ENCODE data around the gene SPACA9. TPM values are rescaled to one million over a fixed set of nuclear protein-coding genes. Genes with fewer than 3 reads are reported as not detected.
A peak's percentile ranks its signal among the peaks of the same experiment; 100 is the strongest.

The SPACA9 gene
- total RNA-seq, 1 donor from 2014 or later = 0.91 TPM

DNA sequence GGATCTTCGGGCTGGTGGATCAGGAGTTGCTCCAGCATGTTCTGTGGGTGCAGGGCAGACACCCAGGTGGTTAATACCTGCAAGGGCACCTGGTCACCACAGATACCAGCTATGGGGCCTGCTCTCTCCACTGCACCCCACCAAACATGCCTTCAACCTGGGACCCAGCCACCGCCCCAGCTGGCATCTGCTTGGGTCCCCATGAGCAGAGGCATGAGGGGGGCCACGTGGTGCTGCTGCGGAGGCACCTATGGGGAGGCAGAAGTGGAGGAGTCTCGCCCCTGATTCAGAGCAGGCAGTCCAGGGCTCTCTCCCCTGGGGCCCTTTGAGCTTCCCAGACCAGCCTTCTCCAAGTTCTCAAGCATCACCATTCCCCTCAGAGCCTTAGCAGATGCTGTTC is 3.5 kb upstream of the SPACA9 start:
- Mint-ChIP-seq H3K9me3 (no peaks in the 10 kb centered on the region), H3K4me3 (no peak overlapping the region), H3K4me1 (ENCODE audit: low read depth) (peaks cover 18% of the 10 kb centered on the region), H3K36me3 (ENCODE audit: low read depth) (no peaks in the 10 kb centered on the region), H3K27ac (no peak overlapping the region), H3K27me3 (ENCODE audit: insufficient read depth) (peaks cover 9% of the 10 kb centered on the region)
- intact Hi-C loops (cut with micrococcal nuclease) = loop anchor here (5.0 kb wide), 1 partner anchor 798 kb away; the partner anchor contains the start of gene MED27
- no peak for DNase-seq (ENCODE audit: low spot score)

DNA sequence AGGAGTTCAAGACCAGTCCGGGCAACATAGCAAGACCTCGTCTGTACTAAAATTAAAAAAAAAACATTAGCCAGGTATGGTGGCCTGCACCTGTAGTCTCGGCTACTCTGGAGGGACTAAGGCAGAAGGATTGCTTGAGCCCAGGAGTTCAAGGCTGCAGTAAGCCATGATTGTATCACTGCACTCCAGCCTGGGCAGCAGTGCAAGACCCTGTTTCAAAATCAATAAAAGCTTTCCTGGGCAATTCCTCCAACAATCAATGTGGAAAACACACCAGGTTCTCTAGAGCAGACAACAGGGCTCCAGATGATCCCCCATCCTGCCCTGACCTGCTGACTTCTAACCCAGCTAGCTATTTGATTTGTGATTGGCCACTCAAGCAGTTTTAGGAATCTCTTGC is 1.8 kb upstream of the SPACA9 start:
- DNase-seq (ENCODE audit: low spot score) = no peak
- H3K4me3 Mint-ChIP-seq = peak overlapping the region; percentile 75
- H3K27me3 Mint-ChIP-seq (ENCODE audit: insufficient read depth) = peaks cover 9% of the 10 kb centered on the region
- H3K9me3 Mint-ChIP-seq = no peaks in the 10 kb centered on the region
- H3K27ac Mint-ChIP-seq = no peak overlapping the region
- H3K36me3 Mint-ChIP-seq (ENCODE audit: low read depth) = no peaks in the 10 kb centered on the region
- intact Hi-C loops (cut with micrococcal nuclease) = loop anchor here (5.0 kb wide), 1 partner anchor 800 kb away; the partner anchor contains the start of gene MED27
- peaks cover 20% of the 10 kb centered on the region for H3K4me1 Mint-ChIP-seq (ENCODE audit: low read depth)

DNA sequence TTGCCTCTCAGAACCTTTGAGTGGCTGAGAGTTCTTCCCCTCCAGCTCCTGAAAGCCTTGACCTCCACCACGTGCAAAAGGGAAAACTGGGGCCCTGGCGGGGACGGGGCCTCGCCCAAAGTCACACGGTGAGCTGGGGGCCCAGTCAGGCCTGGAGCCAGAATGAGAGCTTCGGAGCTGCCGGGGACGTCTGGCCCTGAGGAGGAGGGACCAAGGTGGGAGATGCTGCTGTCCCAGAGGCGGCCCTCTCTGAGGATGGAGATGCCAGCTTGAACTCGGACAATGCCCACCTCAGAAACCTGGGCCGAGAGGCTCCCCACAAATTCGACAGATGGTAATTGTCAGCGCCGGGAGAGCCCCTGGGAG is 1.3 kb upstream of the SPACA9 start:
- peak overlapping the region; percentile 75 for H3K4me3 Mint-ChIP-seq
- no peak for DNase-seq (ENCODE audit: low spot score)
- H3K9me3 Mint-ChIP-seq = no peaks in the 10 kb centered on the region
- H3K36me3 Mint-ChIP-seq (ENCODE audit: low read depth) = no peaks in the 10 kb centered on the region
- H3K27ac Mint-ChIP-seq = peak overlapping the region; percentile 29
- peaks cover 9% of the 10 kb centered on the region for H3K27me3 Mint-ChIP-seq (ENCODE audit: insufficient read depth)
- peaks cover 21% of the 10 kb centered on the region for H3K4me1 Mint-ChIP-seq (ENCODE audit: low read depth)
- intact Hi-C loops (cut with micrococcal nuclease) = loop anchor here (5.0 kb wide), 1 partner anchor 800 kb away; the partner anchor contains the start of gene MED27

DNA sequence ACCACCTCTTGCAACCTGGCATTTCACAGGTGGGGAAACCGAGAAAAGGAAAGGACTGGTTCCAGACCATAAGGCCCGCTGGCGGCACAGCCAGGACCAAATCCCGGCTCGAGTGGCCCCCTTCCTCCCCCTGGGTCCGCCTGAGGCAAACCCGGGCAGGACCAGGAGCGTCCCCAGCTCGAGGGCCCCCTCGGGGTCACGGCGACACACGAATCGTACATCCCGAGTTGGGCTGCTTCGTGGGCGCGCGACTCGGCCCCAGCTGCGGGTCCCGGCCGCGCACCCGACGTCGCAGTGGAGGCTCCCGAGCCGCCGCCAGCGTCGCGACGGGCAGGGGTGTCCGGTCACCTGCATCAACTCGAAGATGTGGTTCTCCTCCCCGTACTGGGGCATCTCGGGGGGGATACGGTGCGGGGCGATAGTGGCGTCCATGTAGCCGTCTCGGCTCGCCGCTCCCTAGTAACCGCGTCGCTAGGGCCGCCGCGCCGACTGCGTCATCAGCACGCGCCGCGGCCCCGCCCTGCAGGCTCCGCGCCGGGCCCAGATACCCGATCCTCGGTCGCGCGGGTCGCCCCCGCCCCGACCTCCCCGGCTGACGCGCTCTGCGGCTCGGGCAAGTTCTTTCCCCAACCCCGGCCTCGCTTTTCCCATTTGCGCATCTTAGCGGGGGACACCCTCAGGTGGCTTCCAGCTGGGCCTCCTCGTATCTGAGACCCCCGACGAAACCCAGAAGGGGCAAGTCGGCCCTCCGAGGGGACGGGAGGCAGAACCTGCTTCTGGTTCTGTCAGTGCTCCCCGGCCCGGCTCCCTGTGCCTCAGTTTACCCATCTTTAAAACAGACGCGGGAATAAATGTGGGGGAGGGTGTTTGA is 639 bp upstream of the SPACA9 start, which contains the start of gene AK8:
AK8 (minus strand) TSS at position 461 of the 871 bp plus-strand sequence; CDS start at position 432, 29 bp downstream.
- Mint-ChIP-seq H3K4me1 (ENCODE audit: low read depth) (peaks cover 27% of the 10 kb centered on the region), H3K27me3 (ENCODE audit: insufficient read depth) (peaks cover 9% of the 10 kb centered on the region), H3K27ac (peak within 1 kb of the TSS; percentile 68), H3K4me3 (peak within 1 kb of the TSS; percentile 84), H3K36me3 (ENCODE audit: low read depth) (no peaks in the 10 kb centered on the region), H3K9me3 (no peaks in the 10 kb centered on the region)
- peak; percentile 75 for DNase-seq (ENCODE audit: low spot score)
- intact Hi-C loops (cut with micrococcal nuclease) = loop anchor here (1.0 to 5.0 kb wide), 5 partner anchors 23 to 801 kb away; partner anchors contain the start of genes GTF3C4, MED27 and TSC1

DNA sequence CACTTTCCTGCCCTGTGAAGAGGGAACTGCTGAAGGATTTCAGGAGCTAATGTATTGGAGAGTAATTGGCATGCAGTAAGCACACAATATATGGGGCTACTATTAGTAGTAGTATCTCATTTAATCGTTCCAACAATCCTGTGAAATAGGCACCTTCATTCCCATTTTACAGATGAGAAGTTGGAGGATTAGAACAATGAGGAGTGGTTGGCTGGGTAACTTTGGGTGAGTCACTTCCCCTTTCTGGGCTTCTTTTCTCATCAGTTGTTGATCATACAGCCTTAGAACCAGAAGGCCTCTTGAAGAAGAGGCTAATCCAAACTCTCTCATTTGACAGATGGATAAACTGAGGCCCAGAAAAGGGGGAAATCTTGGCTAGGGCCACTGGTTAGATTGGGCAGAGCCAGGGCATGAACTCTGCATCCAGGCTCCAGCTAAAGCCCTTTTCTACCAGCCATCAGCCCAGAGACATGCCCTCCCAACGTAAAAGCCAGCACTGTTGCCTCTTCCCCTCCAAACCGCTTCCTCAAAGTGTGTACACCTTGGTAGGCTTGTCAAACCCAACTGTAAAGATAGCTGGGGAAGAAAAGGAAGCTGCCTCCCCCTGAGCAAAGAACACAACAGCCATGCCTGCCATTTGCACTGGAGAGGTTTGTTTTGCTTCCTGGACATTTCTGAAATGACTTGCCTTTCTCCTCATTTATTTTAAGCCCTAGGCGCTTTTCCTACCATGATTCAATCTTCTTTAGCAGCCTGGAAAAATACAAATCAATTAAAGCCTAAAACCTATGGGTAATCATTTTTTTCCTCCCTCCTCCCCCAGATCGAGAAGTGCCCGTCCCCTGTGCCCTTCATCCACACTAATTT is 992 bp downstream of the SPACA9 start:
- intact Hi-C loops (cut with micrococcal nuclease) = loop anchor here (2.0 to 5.0 kb wide), 2 partner anchors 65 to 802 kb away; partner anchors contain the start of genes MED27 and TSC1
- Mint-ChIP-seq H3K4me1 (ENCODE audit: low read depth) (peaks cover 26% of the 10 kb centered on the region), H3K27me3 (ENCODE audit: insufficient read depth) (peaks cover 9% of the 10 kb centered on the region), H3K27ac (peak overlapping the region; percentile 68), H3K4me3 (peak overlapping the region; percentile 84), H3K9me3 (no peaks in the 10 kb centered on the region), H3K36me3 (ENCODE audit: low read depth) (no peaks in the 10 kb centered on the region)
- no peak for DNase-seq (ENCODE audit: low spot score)

DNA sequence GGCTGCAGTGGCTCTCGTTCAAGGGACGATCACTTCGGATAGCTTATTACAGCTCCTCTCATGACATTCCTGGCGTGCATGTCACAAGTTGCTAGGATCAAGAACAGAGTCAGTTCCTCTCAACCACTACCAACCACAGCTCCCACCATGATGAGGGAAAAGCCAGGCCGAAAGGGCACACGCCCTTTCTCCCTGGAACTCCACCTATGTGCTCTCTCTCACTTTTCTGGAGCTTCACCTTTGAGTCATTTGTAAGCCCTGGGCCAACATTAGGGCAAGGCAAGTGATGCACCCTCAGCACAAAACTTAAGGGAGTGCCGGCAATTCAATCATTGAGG is 1.6 kb downstream of the SPACA9 start:
- no peaks in the 10 kb centered on the region for H3K36me3 Mint-ChIP-seq (ENCODE audit: low read depth)
- peak overlapping the region; percentile 54 for H3K27ac Mint-ChIP-seq
- H3K9me3 Mint-ChIP-seq = no peaks in the 10 kb centered on the region
- no peak for DNase-seq (ENCODE audit: low spot score)
- intact Hi-C loops (cut with micrococcal nuclease) = no loop called here
- peaks cover 26% of the 10 kb centered on the region for H3K4me1 Mint-ChIP-seq (ENCODE audit: low read depth)
- H3K27me3 Mint-ChIP-seq (ENCODE audit: insufficient read depth) = peaks cover 9% of the 10 kb centered on the region
- peak overlapping the region; percentile 84 for H3K4me3 Mint-ChIP-seq

DNA sequence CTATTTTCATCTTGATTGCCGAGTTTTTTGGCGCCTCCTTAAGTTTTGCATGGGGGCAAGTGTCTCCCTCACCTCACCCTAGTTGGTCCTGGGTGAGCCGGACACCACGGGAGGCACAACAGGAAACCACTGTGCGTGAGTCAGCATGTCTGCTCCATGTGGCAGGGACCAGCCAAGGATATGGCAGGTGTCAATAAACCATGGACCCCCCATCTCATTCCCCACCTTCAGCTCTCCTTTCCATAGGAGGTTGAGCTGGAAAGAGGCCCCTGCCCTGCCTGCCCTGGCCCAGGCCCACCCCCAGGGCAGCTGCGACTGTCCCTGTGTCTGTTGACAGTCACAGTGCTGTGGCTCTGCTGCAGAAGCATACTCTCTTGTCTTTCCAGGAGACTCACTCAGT is 3.1 kb downstream of the SPACA9 start:
- Mint-ChIP-seq H3K9me3 (no peaks in the 10 kb centered on the region), H3K36me3 (ENCODE audit: low read depth) (no peaks in the 10 kb centered on the region), H3K27ac (no peak overlapping the region), H3K27me3 (ENCODE audit: insufficient read depth) (peaks cover 3% of the 10 kb centered on the region), H3K4me1 (ENCODE audit: low read depth) (peaks cover 26% of the 10 kb centered on the region), H3K4me3 (no peak overlapping the region)
- intact Hi-C loops (cut with micrococcal nuclease) = no loop called here
- DNase-seq (ENCODE audit: low spot score) = no peak

DNA sequence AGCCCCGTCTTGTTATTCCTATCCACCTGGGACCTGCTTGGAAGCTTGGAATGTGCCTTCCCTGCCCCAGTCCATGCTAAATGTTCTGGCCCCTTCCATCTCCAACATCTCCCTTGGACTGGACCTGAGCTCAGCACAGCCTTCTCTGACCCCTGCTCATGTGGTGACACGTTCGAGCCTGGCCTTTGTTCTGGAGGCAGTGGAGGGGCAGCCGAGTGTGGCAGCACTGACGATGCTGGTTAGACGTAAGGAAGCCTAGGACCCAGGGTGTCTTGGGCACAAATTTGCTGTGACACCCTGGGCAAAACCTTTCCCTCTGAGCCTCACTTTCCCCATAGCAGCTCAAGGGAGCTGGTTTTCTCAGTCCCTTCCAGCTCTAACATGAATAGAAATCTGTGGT is 3.9 kb downstream of the SPACA9 start:
- no peak overlapping the region for H3K4me3 Mint-ChIP-seq
- no peaks in the 10 kb centered on the region for H3K9me3 Mint-ChIP-seq
- intact Hi-C loops (cut with micrococcal nuclease) = no loop called here
- H3K4me1 Mint-ChIP-seq (ENCODE audit: low read depth) = peaks cover 26% of the 10 kb centered on the region
- no peak overlapping the region for H3K27ac Mint-ChIP-seq
- H3K36me3 Mint-ChIP-seq (ENCODE audit: low read depth) = no peaks in the 10 kb centered on the region
- H3K27me3 Mint-ChIP-seq (ENCODE audit: insufficient read depth) = no peaks in the 10 kb centered on the region
- DNase-seq (ENCODE audit: low spot score) = no peak

DNA sequence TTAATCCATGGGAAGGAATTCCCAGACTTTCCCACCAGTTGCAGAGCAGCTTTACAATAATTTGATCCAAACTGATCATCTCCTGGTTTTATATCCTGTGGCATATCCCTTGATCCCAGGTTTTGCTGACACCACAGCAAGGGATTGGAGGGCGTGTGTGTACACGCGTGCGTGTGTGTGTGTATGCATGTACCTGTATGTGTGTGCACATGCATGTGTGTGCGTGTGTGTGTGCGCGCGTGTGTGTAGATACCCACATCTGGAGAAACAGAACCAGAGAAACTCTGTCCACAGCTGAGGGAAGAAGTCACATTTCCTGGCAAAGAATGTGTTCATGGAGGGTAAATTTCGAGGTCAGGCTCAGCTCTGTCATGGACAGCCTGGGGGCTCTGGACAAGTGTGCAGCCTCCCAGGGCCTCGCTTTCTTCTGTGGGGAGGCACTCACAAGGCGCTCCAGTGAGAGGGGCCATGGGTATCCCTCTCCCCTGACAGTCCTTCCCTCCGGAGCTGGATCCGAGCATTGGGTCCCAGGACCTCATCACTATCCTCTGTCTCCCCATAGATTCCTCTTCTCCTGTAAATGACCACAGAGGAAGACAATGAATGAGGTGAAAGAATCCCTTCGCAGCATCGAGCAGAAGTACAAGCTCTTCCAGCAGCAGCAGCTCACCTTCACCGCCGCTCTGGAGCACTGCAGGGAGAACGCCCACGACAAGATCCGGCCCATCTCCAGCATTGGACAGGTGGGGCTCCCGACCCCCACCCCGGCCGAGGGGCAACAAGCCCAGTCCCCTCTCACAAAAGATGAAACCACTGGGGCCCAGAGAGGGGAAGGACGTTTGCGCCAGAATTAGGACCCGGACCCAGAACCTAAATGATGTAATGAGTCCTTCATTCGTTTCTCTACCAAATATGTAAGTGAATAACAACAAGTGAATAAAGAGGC is 4.9 kb downstream of the SPACA9 start:
- intact Hi-C loops (cut with micrococcal nuclease) = no loop called here
- Mint-ChIP-seq H3K9me3 (no peaks in the 10 kb centered on the region), H3K4me1 (ENCODE audit: low read depth) (peaks cover 26% of the 10 kb centered on the region), H3K27ac (no peak overlapping the region), H3K4me3 (no peak overlapping the region), H3K36me3 (ENCODE audit: low read depth) (no peaks in the 10 kb centered on the region), H3K27me3 (ENCODE audit: insufficient read depth) (no peaks in the 10 kb centered on the region)
- DNase-seq (ENCODE audit: low spot score) = no peak

DNA sequence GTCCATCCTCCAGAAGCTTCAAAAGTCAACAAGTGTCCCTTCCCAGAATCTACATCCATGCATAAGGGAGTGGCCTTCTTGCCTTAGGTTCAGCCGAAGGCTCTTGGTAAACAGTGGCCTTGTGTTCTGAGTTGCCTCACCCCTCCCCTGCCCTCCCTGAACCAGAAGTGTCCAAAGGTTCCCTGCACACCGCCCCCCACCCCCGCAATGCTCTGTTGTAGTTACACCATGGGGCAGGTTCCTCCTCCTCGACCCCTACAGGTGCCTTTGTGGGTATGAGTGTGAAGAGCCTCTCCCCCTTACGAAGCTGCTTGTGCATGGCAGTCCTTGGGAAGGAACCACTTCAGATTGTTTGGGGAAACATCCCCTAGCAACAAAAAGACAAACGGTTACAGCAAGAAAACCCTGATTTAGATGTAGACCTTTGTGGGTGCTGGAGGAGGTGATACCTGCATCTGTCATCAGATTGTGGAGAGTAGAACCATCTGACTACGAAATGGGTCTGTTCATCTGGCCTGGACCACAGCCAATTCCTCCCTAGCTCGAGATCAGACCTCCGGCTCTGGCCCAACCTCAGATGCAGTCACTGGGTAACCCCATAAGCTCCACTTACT is 7.1 kb downstream of the SPACA9 start:
- no peak for DNase-seq (ENCODE audit: low spot score)
- H3K27me3 Mint-ChIP-seq (ENCODE audit: insufficient read depth) = no peaks in the 10 kb centered on the region
- H3K36me3 Mint-ChIP-seq (ENCODE audit: low read depth) = no peaks in the 10 kb centered on the region
- H3K27ac Mint-ChIP-seq = no peak overlapping the region
- no peak overlapping the region for H3K4me3 Mint-ChIP-seq
- peaks cover 11% of the 10 kb centered on the region for H3K4me1 Mint-ChIP-seq (ENCODE audit: low read depth)
- intact Hi-C loops (cut with micrococcal nuclease) = no loop called here
- no peaks in the 10 kb centered on the region for H3K9me3 Mint-ChIP-seq

DNA sequence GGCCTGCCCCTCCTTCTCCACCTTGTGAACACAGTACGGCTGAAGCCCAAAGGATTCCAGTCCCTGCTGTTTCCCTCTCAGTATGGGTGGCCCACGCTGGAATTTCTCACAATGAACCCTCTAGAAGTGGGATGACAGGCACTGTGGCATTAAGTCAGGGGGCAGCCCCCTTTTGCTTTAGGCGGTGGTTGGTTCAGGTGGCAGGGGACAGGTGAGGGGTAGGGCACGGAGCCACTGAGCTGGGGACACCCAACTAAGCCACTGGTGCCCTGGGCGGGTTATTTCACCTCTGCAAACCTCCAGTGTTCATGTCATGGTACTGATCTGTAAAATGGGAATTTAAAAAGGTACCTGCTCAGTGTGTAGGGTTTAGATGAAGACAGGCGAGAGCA is 7.6 kb downstream of the SPACA9 start:
- Mint-ChIP-seq H3K27me3 (ENCODE audit: insufficient read depth) (no peaks in the 10 kb centered on the region), H3K27ac (no peak overlapping the region), H3K9me3 (no peaks in the 10 kb centered on the region), H3K36me3 (ENCODE audit: low read depth) (no peaks in the 10 kb centered on the region), H3K4me1 (ENCODE audit: low read depth) (peaks cover 11% of the 10 kb centered on the region), H3K4me3 (no peak overlapping the region)
- intact Hi-C loops (cut with micrococcal nuclease) = no loop called here
- no peak for DNase-seq (ENCODE audit: low spot score)

Measured in activated T-helper 1 cell treated with anti-CD3 and anti-CD28 coated beads, Interleukin-12 subunit alpha, Interleukin-12 subunit beta, Interleukin-2, Interleukin-4 antibody, amounts not matched to agents 30 ng/mL and 10 ng/mL and 1 ng/mL, durations not matched to agents 14 hours and 24 hours and 36 hours (primary cell).